Mesenchymal stem cell (in vitro differentiated cells and primary cell): ENCODE results near the gene TFAP2C.

Experiments used
- DNase-seq: peaks from one replicate; pipeline ENCODE4 v3.0.0-alpha.2; 2013
- H2AFZ ChIP-seq: one replicate; pipeline ENCODE4 v1.6.1; 2013; ENCODE audit warnings: low read depth, mild to moderate bottlenecking, control low read depth, inconsistent platforms, low read length, moderate library complexity
- H2AK5ac ChIP-seq: 2 replicates; pipeline ENCODE4 v1.6.1; 2013; ENCODE audit warnings: low read length, moderate library complexity, mild to moderate bottlenecking, inconsistent platforms; ENCODE audit not compliant: severe bottlenecking
- H2BK120ac ChIP-seq: one replicate; pipeline ENCODE4 v1.6.1; 2013; ENCODE audit warnings: low read depth, mild to moderate bottlenecking, inconsistent platforms, low read length, moderate library complexity
- H2BK12ac ChIP-seq, 2 experiments: one replicate each; pipeline ENCODE4 v1.6.1; 2013; ENCODE audit warnings: inconsistent platforms in 2 of 2, low read length in 2 of 2, mild to moderate bottlenecking in 2 of 2, moderate library complexity in 2 of 2, control low read depth in 1 of 2
- H2BK15ac ChIP-seq: one replicate; pipeline ENCODE4 v1.6.1; 2013; ENCODE audit warnings: mild to moderate bottlenecking, low read depth, inconsistent platforms; ENCODE audit not compliant: poor library complexity, severe bottlenecking
- H2BK5ac ChIP-seq: 2 replicates; pipeline ENCODE4 v1.6.1; 2013; ENCODE audit warnings: low read depth, mild to moderate bottlenecking, low read length, control low read depth, inconsistent platforms; ENCODE audit not compliant: poor library complexity, severe bottlenecking
- H3K14ac ChIP-seq, 2 experiments: one replicate each; pipeline ENCODE4 v1.6.1; 2013; ENCODE audit warnings: inconsistent platforms in 2 of 2, low read length in 2 of 2, control low read depth in 1 of 2, mild to moderate bottlenecking in 1 of 2, moderate library complexity in 1 of 2
- H3K18ac ChIP-seq, 2 experiments: one replicate each; pipeline ENCODE4 v1.6.1; 2013; ENCODE audit warnings: inconsistent platforms in 2 of 2, low read length in 2 of 2, control low read depth in 1 of 2, low read depth in 1 of 2, mild to moderate bottlenecking in 1 of 2
- H3K23ac ChIP-seq, 2 experiments: one replicate each; pipeline ENCODE4 v1.6.1; 2013; ENCODE audit warnings: inconsistent platforms in 2 of 2, low read length in 2 of 2, mild to moderate bottlenecking in 2 of 2, moderate library complexity in 2 of 2, control low read depth in 1 of 2
- H3K27ac ChIP-seq: 2 replicates; pipeline ENCODE4 v1.5.1; 2013; ENCODE audit warnings: mild to moderate bottlenecking, moderate library complexity, low read length, control low read depth, inconsistent platforms; ENCODE audit not compliant: poor library complexity, severe bottlenecking
- H3K27me3 ChIP-seq, 2 experiments: 2 replicates each; pipeline versions ENCODE4 v1.6.1 to v1.7.0; 2013; ENCODE audit warnings: low read length in 2 of 2, mild to moderate bottlenecking in 2 of 2, moderate library complexity in 2 of 2, control low read depth in 1 of 2, inconsistent platforms in 1 of 2; ENCODE audit not compliant: control insufficient read depth in 1 of 2, insufficient read depth in 1 of 2
- H3K36me3 ChIP-seq, 2 experiments: 2 replicates each; pipeline versions ENCODE4 v1.6.1 to v1.7.0; 2013; ENCODE audit warnings: low read length in 2 of 2, control low read depth in 1 of 2, inconsistent platforms in 1 of 2, low read depth in 1 of 2, mild to moderate bottlenecking in 1 of 2; ENCODE audit not compliant: insufficient read depth in 2 of 2, control insufficient read depth in 1 of 2
- H3K4ac ChIP-seq, 2 experiments: one replicate each; pipeline ENCODE4 v1.6.1; 2013; ENCODE audit warnings: inconsistent platforms in 2 of 2, low read length in 2 of 2, mild to moderate bottlenecking in 2 of 2, moderate library complexity in 2 of 2, control low read depth in 1 of 2, low read depth in 1 of 2
- H3K4me1 ChIP-seq: 2 replicates; pipeline ENCODE4 v1.6.1; 2013; ENCODE audit warnings: low read depth, low read length, control low read depth; ENCODE audit not compliant: control insufficient read depth, insufficient read depth
- H3K4me2 ChIP-seq: 2 replicates; pipeline ENCODE4 v1.6.1; 2013; ENCODE audit warnings: low read length, mild to moderate bottlenecking, inconsistent platforms; ENCODE audit not compliant: poor library complexity, severe bottlenecking
- H3K4me3 ChIP-seq, 2 experiments: 2 replicates each; pipeline versions ENCODE4 v1.5.1 to v1.7.0; 2013; ENCODE audit warnings: low read length in 2 of 2, mild to moderate bottlenecking in 2 of 2, control low read depth in 1 of 2, low read depth in 1 of 2; ENCODE audit not compliant: insufficient read depth in 1 of 2
- H3K79me1 ChIP-seq: replicated peaks from 2 replicates; pipeline ENCODE4 v1.6.1; 2013; ENCODE audit warnings: mild to moderate bottlenecking, control low read depth, low read length, inconsistent platforms; ENCODE audit not compliant: poor library complexity, severe bottlenecking
- H3K9ac ChIP-seq: 2 replicates; pipeline ENCODE4 v1.7.0; 2013; ENCODE audit warnings: mild to moderate bottlenecking, low read length, moderate library complexity
- H3K9me3 ChIP-seq: 2 replicates; pipeline ENCODE4 v1.7.0; 2013; ENCODE audit warnings: mild to moderate bottlenecking, low read length; ENCODE audit not compliant: control insufficient read depth
- H4K8ac ChIP-seq: one replicate; pipeline ENCODE4 v1.6.1; 2013; ENCODE audit warnings: inconsistent platforms, mild to moderate bottlenecking, low read length, moderate library complexity
- H4K91ac ChIP-seq: one replicate; pipeline ENCODE4 v1.6.1; 2013; ENCODE audit warnings: mild to moderate bottlenecking, low read length, inconsistent platforms
- WGBS: methylation state at CpG from one replicate; pipeline ENCODE4 v1.1.7; 2013; ENCODE audit warnings: mixed read lengths; 5-methylcytosine and 5-hydroxymethylcytosine counted together

The TFAP2C gene

DNA sequence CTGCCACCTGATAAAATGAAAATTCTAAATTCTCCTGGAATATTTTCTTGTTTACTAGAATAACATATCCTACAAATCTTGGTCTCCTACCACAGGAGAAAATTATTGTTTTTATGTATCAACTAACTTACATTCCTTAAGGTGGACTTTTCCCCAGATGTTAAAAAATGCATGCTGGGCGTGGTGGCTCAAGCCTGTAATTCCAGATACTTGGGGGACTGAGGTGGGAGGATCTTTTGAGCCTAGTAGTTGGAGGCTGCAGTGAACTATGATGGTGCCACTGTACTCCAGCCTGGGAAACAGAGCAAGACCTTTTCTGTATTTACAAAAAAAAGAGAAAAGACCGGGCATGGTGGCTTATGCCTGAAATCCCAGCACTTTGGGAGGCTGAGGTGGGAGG, 27.9 kb upstream of the TFAP2C start:
- WGBS = 63% methylated on average over 2 of the region's 2 CpGs
- H2BK120ac ChIP-seq = no peak overlapping the region
- no peak overlapping the region for H3K23ac ChIP-seq
- H2AK5ac ChIP-seq = no peak overlapping the region
- no peak overlapping the region for H3K4me3 ChIP-seq
- H3K14ac ChIP-seq = no peak overlapping the region
- no peaks in the 10 kb centered on the region for H3K4me1 ChIP-seq
- no peak overlapping the region for H4K91ac ChIP-seq
- no peaks in the 10 kb centered on the region for H3K36me3 ChIP-seq
- DNase-seq = no peak
- no peak overlapping the region for H3K27ac ChIP-seq
- no peak overlapping the region for H3K4ac ChIP-seq
- no peak overlapping the region for H2BK15ac ChIP-seq
- no peak overlapping the region for H2AFZ ChIP-seq
- H3K9me3 ChIP-seq = no peaks in the 10 kb centered on the region
- no peak overlapping the region for H2BK5ac ChIP-seq
- H3K18ac ChIP-seq = no peak overlapping the region
- no peak overlapping the region for H3K4me2 ChIP-seq
- peaks cover 6 to 12% of the 10 kb centered on the region in 2 experiments for H3K27me3 ChIP-seq
- no peak overlapping the region for H4K8ac ChIP-seq
- H2BK12ac ChIP-seq = no peak overlapping the region
- H3K79me1 ChIP-seq = no peaks in the 10 kb centered on the region
- no peak overlapping the region for H3K9ac ChIP-seq

DNA sequence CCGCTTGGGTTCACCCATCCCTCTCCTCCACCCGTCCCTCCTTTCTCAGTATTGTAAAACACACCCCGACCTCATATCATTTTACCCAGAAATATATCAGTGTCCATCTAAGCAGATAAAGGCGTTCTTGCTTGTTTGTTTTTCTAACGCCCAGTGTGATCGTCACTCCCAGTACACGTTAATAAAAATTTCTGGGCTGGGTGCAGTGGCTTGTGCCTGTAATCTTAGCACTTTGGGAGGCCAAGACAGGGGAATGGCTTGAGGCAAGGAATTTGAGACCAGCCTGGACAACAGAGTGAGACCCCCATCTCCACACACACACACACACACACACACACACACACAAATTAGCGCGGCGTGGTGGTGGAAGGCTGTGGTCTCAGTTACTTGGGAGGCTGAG, 24.4 kb upstream of the TFAP2C start:
- H3K9me3 ChIP-seq = no peaks in the 10 kb centered on the region
- WGBS = 74% methylated on average over 7 of the region's 10 CpGs
- H3K23ac ChIP-seq = no peak overlapping the region
- no peak overlapping the region for H3K4ac ChIP-seq
- no peak for DNase-seq
- H4K91ac ChIP-seq = no peak overlapping the region
- no peak overlapping the region for H4K8ac ChIP-seq
- no peaks in the 10 kb centered on the region for H3K4me1 ChIP-seq
- no peaks in the 10 kb centered on the region for H3K36me3 ChIP-seq
- H3K9ac ChIP-seq = no peak overlapping the region
- no peak overlapping the region for H2BK5ac ChIP-seq
- H2BK120ac ChIP-seq = no peak overlapping the region
- H3K18ac ChIP-seq = no peak overlapping the region
- H2BK15ac ChIP-seq = no peak overlapping the region
- no peaks in the 10 kb centered on the region for H3K79me1 ChIP-seq
- H3K27ac ChIP-seq = no peak overlapping the region
- H3K4me3 ChIP-seq = no peak overlapping the region
- no peak overlapping the region for H2BK12ac ChIP-seq
- peaks cover 6 to 17% of the 10 kb centered on the region in 2 experiments for H3K27me3 ChIP-seq
- H2AFZ ChIP-seq = no peak overlapping the region
- no peak overlapping the region for H3K4me2 ChIP-seq
- no peak overlapping the region for H2AK5ac ChIP-seq
- no peak overlapping the region for H3K14ac ChIP-seq

DNA sequence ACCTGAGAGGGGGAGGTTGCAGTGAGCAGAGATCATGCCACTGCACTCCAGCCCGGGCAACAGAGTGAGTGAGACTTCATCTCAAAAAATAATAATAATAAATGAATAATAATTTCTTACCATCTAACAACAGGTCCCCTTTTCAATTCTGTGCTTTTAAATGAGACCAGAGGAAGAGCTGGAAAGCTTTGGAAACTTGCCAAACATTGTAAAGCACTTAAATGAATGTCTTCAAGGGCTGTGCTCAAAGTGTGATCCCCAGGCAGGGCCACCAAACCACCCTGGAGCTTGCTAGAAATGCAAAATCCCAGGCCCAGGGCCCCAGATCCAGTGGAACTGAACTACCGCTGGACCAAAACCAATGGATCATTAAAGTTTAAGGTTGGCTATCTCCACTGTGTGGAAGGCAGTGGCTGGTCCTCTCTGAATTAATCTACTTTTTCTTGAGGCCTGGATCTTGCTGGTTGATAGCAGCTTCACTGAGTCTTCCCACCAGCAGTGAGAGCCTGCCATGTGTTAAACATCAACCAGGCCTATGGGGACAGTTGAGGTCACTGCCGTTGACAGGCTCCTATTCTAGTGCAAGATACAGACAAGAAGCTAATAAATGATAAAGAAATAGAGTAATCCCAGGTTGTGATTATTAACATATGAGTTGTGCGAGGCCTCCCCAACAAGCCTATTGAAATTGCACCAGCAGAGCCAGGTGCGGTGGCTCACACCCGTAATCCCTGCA, 23.7 kb upstream of the TFAP2C start:
- Histone ChIP-seq H3K4me2 (no peak overlapping the region), H3K27ac (no peak overlapping the region), H3K23ac (no peak overlapping the region), H3K27me3 (peaks cover 6 to 18% of the 10 kb centered on the region in 2 experiments), H2AFZ (no peak overlapping the region), H2BK15ac (no peak overlapping the region), H3K14ac (no peak overlapping the region), H3K18ac (no peak overlapping the region), H2BK5ac (no peak overlapping the region), H3K4me3 (no peak overlapping the region), H4K8ac (no peak overlapping the region), H3K4me1 (no peaks in the 10 kb centered on the region), H3K9me3 (no peaks in the 10 kb centered on the region), H2BK12ac (no peak overlapping the region), H4K91ac (no peak overlapping the region), H3K36me3 (no peaks in the 10 kb centered on the region), H2AK5ac (no peak overlapping the region), H2BK120ac (no peak overlapping the region), H3K9ac (no peak overlapping the region), H3K79me1 (no peaks in the 10 kb centered on the region), H3K4ac (no peak overlapping the region)
- DNase-seq = no peak
- 77% methylated on average over 5 of the region's 6 CpGs for WGBS

DNA sequence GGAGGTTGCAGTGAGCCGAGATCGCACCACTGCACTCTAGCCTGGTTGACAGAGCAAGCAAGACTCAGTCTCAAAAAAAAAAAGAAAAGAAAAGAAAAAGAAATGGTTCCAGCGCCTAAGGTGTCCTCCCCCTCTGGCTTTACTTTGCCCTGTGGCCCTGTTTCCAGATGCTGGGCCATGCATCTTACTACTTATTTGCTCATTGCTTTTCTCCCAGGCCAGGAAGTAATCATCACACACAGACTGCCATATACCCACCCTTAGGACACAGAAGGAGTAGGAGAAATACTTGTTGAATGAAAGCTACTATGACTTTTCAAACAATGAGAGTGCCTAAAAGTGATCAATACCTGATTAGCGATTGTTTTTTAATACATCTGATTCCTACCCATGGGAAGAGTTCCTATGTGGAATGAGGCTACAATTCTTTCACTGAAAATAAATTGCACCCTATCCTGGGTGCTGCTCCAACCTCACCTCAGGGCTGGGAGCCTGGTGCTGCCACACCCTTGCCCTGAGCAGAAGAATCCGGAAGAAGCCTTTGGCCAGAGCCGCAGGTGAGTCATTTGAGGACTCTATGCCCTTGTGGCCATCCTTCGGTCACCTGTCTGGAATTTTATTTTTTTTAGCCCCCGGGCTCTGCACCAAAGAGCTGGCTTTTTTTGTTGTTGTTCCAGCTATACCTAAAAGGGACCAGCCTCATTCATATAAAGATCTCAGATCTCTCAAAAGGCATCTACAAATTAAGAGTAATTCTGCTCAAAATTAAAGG, 22.7 kb upstream of the TFAP2C start:
- no peak overlapping the region for H2BK120ac ChIP-seq
- H3K4me2 ChIP-seq = no peak overlapping the region
- H3K4me3 ChIP-seq = no peak overlapping the region
- no peak overlapping the region for H2AFZ ChIP-seq
- no peak overlapping the region for H4K91ac ChIP-seq
- no peak overlapping the region for H2BK5ac ChIP-seq
- no peaks in the 10 kb centered on the region for H3K4me1 ChIP-seq
- no peak overlapping the region for H3K23ac ChIP-seq
- H3K9me3 ChIP-seq = no peaks in the 10 kb centered on the region
- no peak overlapping the region for H2BK12ac ChIP-seq
- H3K9ac ChIP-seq = no peak overlapping the region
- no peak overlapping the region for H3K4ac ChIP-seq
- no peak overlapping the region for H2AK5ac ChIP-seq
- H3K79me1 ChIP-seq = no peaks in the 10 kb centered on the region
- no peak overlapping the region for H2BK15ac ChIP-seq
- peaks cover 4 to 15% of the 10 kb centered on the region in 2 experiments for H3K27me3 ChIP-seq
- H4K8ac ChIP-seq = no peak overlapping the region
- H3K14ac ChIP-seq = no peak overlapping the region
- no peak overlapping the region for H3K27ac ChIP-seq
- DNase-seq = no peak
- WGBS = 86% methylated on average over 7 of the region's 8 CpGs
- H3K36me3 ChIP-seq = no peaks in the 10 kb centered on the region
- no peak overlapping the region for H3K18ac ChIP-seq
